HG03469 (cell line): ENCODE measurements around the gene COL6A3.
"Not testable (repeated sequence)": the region's sequence is repeated elsewhere in the genome, so short reads cannot be mapped to it uniquely, and the experiment has no call there.

Experiments
- ATAC-seq: cut with Tn5 transposase; IDR thresholded peaks from one replicate; pipeline ENCODE4 v1.9.1; 2021; ENCODE audit warnings: mild to moderate bottlenecking, moderate library complexity, moderate number of reproducible peaks; ENCODE audit not compliant: unreplicated experiment

COL6A3 gene

GRCh38 chr2:237388036-237388435 lies 25.9 kb downstream of the COL6A3 start:
- ATAC-seq = no peak

GRCh38 chr2:237384672-237385020 lies 29.3 kb downstream of the COL6A3 start:
- no peak for ATAC-seq

GRCh38 chr2:237383991-237384671 lies 29.8 kb downstream of the COL6A3 start:
- ATAC-seq = no peak

GRCh38 chr2:237380768-237381167 lies 33.2 kb downstream of the COL6A3 start:
- ATAC-seq = no peak

- no peak for ATAC-seq
Observed at GRCh38 chr2:237379636-237380035, 34.3 kb downstream of the COL6A3 start.

- no peak for ATAC-seq
Observed at GRCh38 chr2:237378650-237379049, 35.3 kb downstream of the COL6A3 start.

- no peak for ATAC-seq
Observed at GRCh38 chr2:237374284-237375060, 39.5 kb downstream of the COL6A3 start.

- ATAC-seq = no peak
Observed at GRCh38 chr2:237371856-237372255, 42.1 kb downstream of the COL6A3 start.

- no peak for ATAC-seq
Observed at GRCh38 chr2:237365671-237366070, 48.3 kb downstream of the COL6A3 start.

- ATAC-seq = no peak
Observed at GRCh38 chr2:237364655-237365054, 49.3 kb downstream of the COL6A3 start.

- no peak for ATAC-seq
Observed at GRCh38 chr2:237361194-237362004, 52.6 kb downstream of the COL6A3 start.

GRCh38 chr2:237359894-237360780 lies 53.8 kb downstream of the COL6A3 start:
- ATAC-seq = no peak

- ATAC-seq = no peak
Observed at GRCh38 chr2:237359518-237359840, 54.5 kb downstream of the COL6A3 start.

- no peak for ATAC-seq
Observed at GRCh38 chr2:237358721-237359517, 55.0 kb downstream of the COL6A3 start.

GRCh38 chr2:237355701-237356100 lies 58.3 kb downstream of the COL6A3 start:
- ATAC-seq = no peak

- no peak for ATAC-seq
Observed at GRCh38 chr2:237354892-237355291, 59.1 kb downstream of the COL6A3 start.

GRCh38 chr2:237354172-237354571 lies 59.8 kb downstream of the COL6A3 start:
- ATAC-seq = not testable (repeated sequence)

GRCh38 chr2:237353215-237353614 lies 60.7 kb downstream of the COL6A3 start:
- no peak for ATAC-seq

GRCh38 chr2:237352279-237352845 lies 61.6 kb downstream of the COL6A3 start:
- no peak for ATAC-seq

GRCh38 chr2:237351796-237352195 lies 62.2 kb downstream of the COL6A3 start:
- no peak for ATAC-seq
